ENCODE measurements around the gene ACTA2.

Gene ACTA2

GRCh38 chr10:88896372-88896993, 56.1 kb downstream of the ACTA2 start:
- in situ Hi-C loops (cut with MboI; ENCODE audit: low pct_unique_long_range_greater_than_20kb, low sequenced_read_pairs, unreplicated experiment): no loop called here
- DNase-seq (ENCODE audit: low spot score): no peak
- TF ChIP-seq CTCF (IDR thresholded peaks at IDR 0.05; ENCODE audit: extremely low read depth, insufficient read depth, missing control alignments): no peak

- DNase-seq (ENCODE audit: low spot score): no peak
- TF ChIP-seq CTCF (IDR thresholded peaks at IDR 0.05; ENCODE audit: extremely low read depth, insufficient read depth, missing control alignments): no peak
- in situ Hi-C loops (cut with MboI; ENCODE audit: low pct_unique_long_range_greater_than_20kb, low sequenced_read_pairs, unreplicated experiment): no loop called here
Observed at GRCh38 chr10:88895250-88895649, 57.3 kb downstream of the ACTA2 start.

- in situ Hi-C loops (cut with MboI; ENCODE audit: low pct_unique_long_range_greater_than_20kb, low sequenced_read_pairs, unreplicated experiment): no loop called here
- DNase-seq (ENCODE audit: low spot score): no peak
- no peak for TF ChIP-seq CTCF (IDR thresholded peaks at IDR 0.05; ENCODE audit: extremely low read depth, insufficient read depth, missing control alignments)
Observed at GRCh38 chr10:88893611-88894010, 59.0 kb downstream of the ACTA2 start.

- in situ Hi-C loops (cut with MboI; ENCODE audit: low pct_unique_long_range_greater_than_20kb, low sequenced_read_pairs, unreplicated experiment): no loop called here
- no peak for DNase-seq (ENCODE audit: low spot score)
- TF ChIP-seq CTCF (IDR thresholded peaks at IDR 0.05; ENCODE audit: extremely low read depth, insufficient read depth, missing control alignments): no peak
Observed at GRCh38 chr10:88892222-88892967, 60.2 kb downstream of the ACTA2 start.

GRCh38 chr10:88890681-88891381, 61.7 kb downstream of the ACTA2 start:
- TF ChIP-seq CTCF (IDR thresholded peaks at IDR 0.05; ENCODE audit: extremely low read depth, insufficient read depth, missing control alignments): no peak
- DNase-seq (ENCODE audit: low spot score): no peak
- in situ Hi-C loops (cut with MboI; ENCODE audit: low pct_unique_long_range_greater_than_20kb, low sequenced_read_pairs, unreplicated experiment): no loop called here

GRCh38 chr10:88889559-88890337, 62.8 kb downstream of the ACTA2 start:
- TF ChIP-seq CTCF (IDR thresholded peaks at IDR 0.05; ENCODE audit: extremely low read depth, insufficient read depth, missing control alignments): no peak
- DNase-seq (ENCODE audit: low spot score): no peak
- in situ Hi-C loops (cut with MboI; ENCODE audit: low pct_unique_long_range_greater_than_20kb, low sequenced_read_pairs, unreplicated experiment): no loop called here
